M059J (cell line): Measurements from ENCODE around the gene NTRK3. TPM values are rescaled to one million over a fixed set of nuclear protein-coding genes. Genes with fewer than 3 reads are reported as not detected.

Source experiments
- DNase-seq: peaks from one replicate; pipeline ENCODE4 v3.0.0-alpha.2; 2012; ENCODE audit warnings: low read depth
- total RNA-seq: library from RNA; depleted of rRNA; stranded (reverse); fragments of >200 nt; shearing (Covaris generic); gene quantifications from 2 replicates; pipeline ENCODE4 v1.2.3, GENCODE V29; 2014

Gene NTRK3
- total RNA-seq, 1 experiment from 2014 or later: 0.86 TPM

- DNase-seq: peak; percentile 86
These were observed 223.8 kb downstream of the NTRK3 start for GRCh38 chr15:88032787-88033186.

- DNase-seq: peak; percentile 52
These were observed 225.1 kb downstream of the NTRK3 start for GRCh38 chr15:88031461-88031860.

- peak; percentile 69 for DNase-seq
These were observed 226.8 kb downstream of the NTRK3 start for GRCh38 chr15:88029696-88030095.

- DNase-seq: no peak
These were observed 228.5 kb downstream of the NTRK3 start for GRCh38 chr15:88028024-88028423.

- no peak for DNase-seq
These were observed 232.6 kb downstream of the NTRK3 start for GRCh38 chr15:88023914-88024313.

- DNase-seq: no peak
These were observed 233.8 kb downstream of the NTRK3 start for GRCh38 chr15:88022716-88023115.

GRCh38 chr15:88021601-88022000 lies 234.9 kb downstream of the NTRK3 start:
- DNase-seq: peak; percentile 53

GRCh38 chr15:88020806-88021205 lies 235.7 kb downstream of the NTRK3 start:
- no peak for DNase-seq

- no peak for DNase-seq
These were observed 236.9 kb downstream of the NTRK3 start for GRCh38 chr15:88019656-88020055.

GRCh38 chr15:88018869-88019641 lies 237.5 kb downstream of the NTRK3 start:
- DNase-seq: peak; percentile 67

- no peak for DNase-seq
These were observed 238.8 kb downstream of the NTRK3 start for GRCh38 chr15:88017753-88018152.

- DNase-seq: no peak
These were observed 240.1 kb downstream of the NTRK3 start for GRCh38 chr15:88016406-88016805.

GRCh38 chr15:88015228-88015860 lies 241.2 kb downstream of the NTRK3 start:
- DNase-seq: no peak

- DNase-seq: no peak
These were observed 241.9 kb downstream of the NTRK3 start for GRCh38 chr15:88014454-88015160.

GRCh38 chr15:88013111-88013510 lies 243.4 kb downstream of the NTRK3 start:
- no peak for DNase-seq

- no peak for DNase-seq
These were observed 243.9 kb downstream of the NTRK3 start for GRCh38 chr15:88012688-88013087.

GRCh38 chr15:88012233-88012632 lies 244.3 kb downstream of the NTRK3 start:
- DNase-seq: no peak

GRCh38 chr15:88011533-88011932 lies 245.0 kb downstream of the NTRK3 start:
- DNase-seq: no peak

GRCh38 chr15:88006146-88006545 lies 250.4 kb downstream of the NTRK3 start:
- no peak for DNase-seq

- no peak for DNase-seq
These were observed 252.1 kb downstream of the NTRK3 start for GRCh38 chr15:88004399-88004798.

- no peak for DNase-seq
These were observed 252.8 kb downstream of the NTRK3 start for GRCh38 chr15:88003541-88004327.

- no peak for DNase-seq
These were observed 253.8 kb downstream of the NTRK3 start for GRCh38 chr15:88002706-88003105.
